ENCODE measurements around the gene SPEM2.
"Not testable (repeated sequence)": the region's sequence is repeated elsewhere in the genome, so short reads cannot be mapped to it uniquely, and the experiment has no call there.

Gene SPEM2

DNA sequence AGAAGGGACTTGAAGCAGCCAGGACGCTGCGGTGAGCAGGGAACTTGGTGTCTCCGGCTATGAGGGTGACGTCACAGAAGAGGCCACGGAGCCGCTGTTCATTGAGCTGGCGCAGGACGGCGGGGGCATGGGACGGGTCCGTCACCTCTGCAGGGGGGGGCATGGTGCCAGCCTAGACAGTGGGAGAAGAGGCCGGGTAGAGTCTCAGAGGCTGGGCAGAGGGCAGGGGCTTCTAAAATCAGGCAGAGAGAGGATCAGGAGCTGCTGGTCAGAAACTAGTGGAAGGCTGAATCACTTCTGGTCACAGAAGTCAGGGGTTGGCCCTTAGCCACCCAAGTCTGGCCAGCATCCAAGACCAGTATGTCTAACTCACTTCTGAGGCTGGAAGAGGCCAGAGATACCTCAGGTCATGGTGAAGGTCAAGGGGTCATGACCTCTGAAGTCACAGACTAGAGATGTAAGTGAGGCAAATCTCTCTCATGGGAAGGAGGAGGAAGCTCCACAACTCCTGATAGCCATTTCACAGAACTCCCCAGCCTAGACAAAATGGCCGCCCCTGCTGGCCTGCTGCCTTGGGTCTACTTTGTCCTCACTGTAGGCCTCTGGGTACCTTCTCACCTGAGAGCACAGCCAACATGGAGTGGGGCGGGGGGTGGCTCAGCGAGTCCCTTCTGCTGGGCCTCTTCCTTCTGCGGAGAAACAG, 41.4 kb downstream of the SPEM2 start:
- H3K27ac ChIP-seq, result no peak overlapping the region
- no peak for DNase-seq (ENCODE audit: low read depth, low spot score)

DNA sequence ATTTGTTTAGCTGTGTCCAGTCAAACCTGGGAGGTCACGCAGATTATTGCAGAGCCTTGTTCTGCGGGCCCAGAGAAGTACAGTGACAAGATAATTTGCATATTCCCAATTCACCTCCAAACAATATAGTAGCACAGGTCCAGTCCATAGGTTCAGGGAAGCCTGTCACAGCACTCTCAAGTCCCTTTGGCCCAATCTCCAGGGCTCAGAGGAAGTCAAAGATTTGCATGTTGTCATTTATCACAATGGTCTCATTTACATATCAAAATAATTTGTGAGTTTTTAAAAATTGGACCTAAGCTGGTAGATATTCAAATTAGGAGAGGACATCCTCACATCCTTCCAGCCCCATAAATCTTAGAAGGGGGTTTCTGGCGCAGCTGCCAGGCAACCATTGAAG, 42.1 kb downstream of the SPEM2 start:
- H3K27ac ChIP-seq, result no peak overlapping the region
- no peak for DNase-seq (ENCODE audit: low read depth, low spot score)

DNA sequence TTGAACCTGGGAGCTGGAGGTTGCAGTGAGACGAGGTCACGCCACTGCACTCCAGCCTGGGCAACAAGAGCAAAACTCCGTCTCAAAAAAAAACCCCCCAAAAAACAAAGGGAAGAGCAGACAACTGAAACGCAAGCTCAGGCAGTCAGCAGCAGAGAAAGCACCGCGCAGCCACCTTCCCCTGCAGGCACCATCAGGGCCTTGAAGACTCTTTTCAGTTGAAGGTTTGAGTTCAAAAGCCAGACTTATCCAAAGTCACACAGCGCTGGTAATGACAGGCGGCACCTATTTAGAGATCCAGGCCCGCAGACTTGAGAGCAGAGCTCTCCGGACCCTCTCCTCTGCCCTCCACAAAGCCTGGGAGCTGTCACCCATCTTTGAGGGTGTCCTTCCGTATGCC, 42.9 kb downstream of the SPEM2 start:
- no peak for DNase-seq (ENCODE audit: low read depth, low spot score)
- H3K27ac ChIP-seq, result no peak overlapping the region

DNA sequence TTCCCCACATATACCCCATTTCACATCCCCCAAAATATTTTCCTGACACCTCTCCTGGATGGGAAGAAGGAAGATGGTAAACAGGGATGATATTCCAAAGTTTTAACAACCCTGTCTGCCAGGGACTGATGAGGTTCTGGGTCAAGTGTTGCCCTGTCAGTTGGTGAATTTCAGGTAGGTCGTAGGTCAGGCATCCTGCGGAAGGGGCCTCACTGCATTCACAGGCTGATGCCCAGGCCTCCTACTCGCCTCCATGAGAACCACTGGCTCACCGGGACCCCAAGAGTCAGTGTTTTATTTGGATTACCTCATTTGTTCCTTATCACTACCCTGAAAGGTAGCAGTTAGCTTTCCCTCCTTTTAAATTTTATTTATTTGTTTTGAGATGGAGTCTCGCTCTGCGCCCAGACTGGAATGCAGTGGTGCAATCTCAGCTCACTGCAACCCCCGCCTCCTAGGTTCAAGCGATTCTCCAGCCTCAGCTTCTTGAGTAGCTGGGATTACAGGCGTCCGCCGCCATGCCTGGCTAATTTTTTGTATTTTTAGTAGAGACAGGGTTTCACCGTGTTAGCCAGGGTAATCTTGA, 43.5 kb downstream of the SPEM2 start:
- no peak for DNase-seq (ENCODE audit: low read depth, low spot score)

DNA sequence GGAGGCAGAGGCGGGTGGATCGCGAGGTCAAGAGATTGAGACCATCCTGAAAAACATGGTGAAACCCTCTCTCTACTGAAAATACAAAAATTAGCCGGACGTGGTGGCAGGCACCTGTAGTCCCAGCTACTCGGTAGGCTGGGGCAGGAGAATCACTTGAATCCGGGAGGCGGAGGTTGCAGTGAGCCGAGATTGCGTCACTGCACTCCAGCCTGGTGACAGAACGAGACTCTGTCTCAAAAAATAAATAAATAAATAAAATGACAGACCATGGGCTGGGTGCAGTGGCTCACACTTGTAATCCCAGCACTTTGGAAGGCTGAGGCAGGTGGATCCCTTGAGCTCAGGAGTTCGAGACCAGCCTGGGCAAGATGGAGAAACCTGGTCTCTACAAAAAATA, 44.4 kb downstream of the SPEM2 start:
- H3K27ac ChIP-seq; DNase-seq (ENCODE audit: low read depth, low spot score): not testable (repeated sequence)

More for the DNA sequence above, 43.5 kb downstream of the SPEM2 start:
- H3K27ac ChIP-seq, result no peak overlapping the region

DNA sequence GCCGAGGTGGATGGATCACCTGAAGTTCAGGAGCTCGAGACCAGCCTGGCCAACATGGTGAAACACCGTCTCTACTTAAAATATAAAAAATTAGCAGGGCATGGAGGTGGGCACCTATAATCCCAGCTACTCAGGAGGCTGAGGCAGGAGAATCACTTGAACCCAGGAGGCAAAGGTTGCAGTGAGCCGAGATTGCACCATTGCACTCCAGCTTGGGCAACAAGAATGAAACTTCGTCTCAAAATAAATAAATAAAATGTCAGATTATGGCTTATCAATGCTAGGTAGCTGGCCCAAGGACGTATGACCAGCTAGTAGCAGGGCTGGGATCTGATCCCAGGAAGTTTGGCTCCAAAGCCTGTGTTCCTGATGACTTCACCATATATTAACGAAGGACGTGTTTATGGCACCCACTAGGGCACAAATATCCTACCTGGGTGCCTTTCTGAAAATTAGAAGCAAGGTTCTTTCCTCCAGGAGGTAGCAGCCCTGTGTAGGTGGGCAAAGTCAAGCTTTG, 45.1 kb downstream of the SPEM2 start:
- not testable (repeated sequence) for H3K27ac ChIP-seq; DNase-seq (ENCODE audit: low read depth, low spot score)

DNA sequence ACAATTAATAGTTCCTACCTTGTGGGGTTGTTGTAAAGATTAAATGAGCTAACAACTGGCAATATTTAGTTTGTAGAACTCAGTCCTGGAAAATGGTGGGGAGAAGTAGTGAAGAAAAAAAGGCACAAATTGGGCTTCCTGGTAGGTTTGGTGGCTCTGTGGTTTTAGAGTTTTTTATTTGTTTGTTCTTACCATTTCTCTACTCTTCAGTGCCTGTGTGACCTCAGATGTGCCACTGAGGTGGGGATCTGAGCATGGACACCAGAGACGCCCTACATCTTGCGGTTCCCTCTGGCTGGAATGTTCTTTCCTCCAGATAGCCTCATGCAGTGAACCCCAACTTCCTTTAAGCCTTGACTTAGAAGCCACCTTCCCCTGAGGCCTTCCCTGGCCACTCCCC, 46.3 kb downstream of the SPEM2 start:
- H3K27ac ChIP-seq, result no peak overlapping the region
- no peak for DNase-seq (ENCODE audit: low read depth, low spot score)

DNA sequence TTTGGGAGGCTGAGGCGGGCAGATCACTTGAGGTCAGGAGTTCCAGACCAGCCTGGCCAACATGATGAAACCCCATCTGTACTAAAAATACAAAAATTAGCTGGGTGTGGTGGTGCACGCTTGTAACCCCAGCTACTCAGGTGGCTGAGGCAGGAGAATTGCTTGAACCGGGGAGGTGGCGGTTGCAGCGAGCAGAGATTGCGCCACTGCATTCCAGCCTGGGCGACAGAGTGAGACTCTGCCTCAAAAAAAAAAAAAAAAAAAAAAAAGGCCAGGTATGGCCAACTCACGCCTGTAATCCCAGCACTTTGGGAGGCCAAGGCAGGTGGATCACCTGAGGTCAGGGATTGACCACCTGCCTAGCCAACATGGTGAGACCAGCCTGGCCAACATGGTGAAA, 49.4 kb downstream of the SPEM2 start:
- DNase-seq (ENCODE audit: low read depth, low spot score), result not testable (repeated sequence)
- peak overlapping the region; percentile 95 for H3K27ac ChIP-seq

DNA sequence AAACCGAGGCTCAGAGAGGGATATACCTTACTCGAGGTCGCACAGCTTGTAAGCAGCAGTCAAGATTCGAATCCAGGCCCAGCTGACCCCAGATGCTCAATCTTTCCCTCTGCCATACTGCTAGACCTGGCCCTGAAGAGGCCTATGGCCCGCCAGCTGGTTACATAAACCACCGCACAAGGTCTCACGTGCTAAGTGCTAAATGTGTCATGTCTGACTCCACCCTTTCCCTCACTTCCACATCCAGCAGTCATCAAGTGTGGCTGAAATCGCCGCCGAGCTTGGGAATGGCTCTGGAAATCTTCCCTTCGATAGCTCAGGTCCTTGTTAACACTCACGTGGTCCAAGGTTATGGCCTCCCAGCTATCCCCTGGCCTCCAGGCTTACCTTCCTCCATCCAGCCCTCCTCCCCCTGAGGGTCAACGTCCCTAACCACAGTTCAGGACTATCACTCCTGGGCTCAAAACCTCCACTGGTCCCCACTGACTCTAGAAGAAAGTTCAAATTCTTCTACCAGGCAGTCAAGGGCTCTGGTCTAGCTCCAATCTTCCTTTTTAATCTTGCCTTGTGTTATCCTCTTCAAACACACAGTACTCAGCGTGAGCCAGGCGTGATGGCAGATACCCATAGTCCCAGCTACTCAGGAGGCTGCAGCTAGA, 50.5 kb downstream of the SPEM2 start:
- no peak for DNase-seq (ENCODE audit: low read depth, low spot score)
- peak overlapping the region; percentile 95 for H3K27ac ChIP-seq

DNA sequence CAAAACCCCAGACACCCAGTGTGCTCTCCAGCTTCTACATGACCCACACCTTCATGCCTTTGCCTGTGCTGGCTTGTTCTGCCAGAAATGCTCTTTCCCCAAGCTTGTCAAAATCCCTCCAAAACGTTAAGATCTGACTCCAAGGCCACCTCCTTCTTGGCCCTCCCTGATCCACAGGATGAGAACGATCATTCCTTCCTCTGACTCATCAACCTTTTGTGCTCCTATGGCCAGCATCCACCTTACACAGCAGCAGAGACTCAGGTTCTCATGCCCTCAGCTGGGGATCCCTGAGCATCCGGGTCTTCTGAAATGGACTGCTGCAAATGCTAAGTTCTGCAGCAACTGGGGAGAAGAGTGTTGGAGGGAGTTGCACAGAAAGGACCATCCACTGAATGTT, 51.1 kb downstream of the SPEM2 start:
- peak; percentile 73 for DNase-seq (ENCODE audit: low read depth, low spot score)
- H3K27ac ChIP-seq, result peak overlapping the region; percentile 95

DNA sequence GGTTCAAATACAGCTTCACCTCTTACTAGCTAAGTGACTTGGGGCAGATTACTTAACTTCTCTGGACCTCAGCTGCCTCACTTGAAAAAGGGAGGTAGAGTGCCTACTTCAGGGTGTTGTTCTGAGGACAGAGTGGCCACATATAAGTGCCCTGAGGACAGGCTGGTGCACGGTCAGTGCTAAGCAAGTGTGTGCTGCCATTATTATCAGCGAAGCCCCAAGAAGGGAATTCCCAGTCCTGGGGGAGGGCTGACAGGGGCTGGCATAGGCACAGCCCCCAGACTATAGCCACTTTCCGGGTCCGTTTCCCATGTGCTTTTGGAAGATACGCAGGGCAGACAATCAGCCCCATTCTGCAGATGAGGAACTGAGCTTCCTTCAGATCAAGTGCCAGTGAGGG, 51.5 kb downstream of the SPEM2 start:
- no peak for DNase-seq (ENCODE audit: low read depth, low spot score)
- peak overlapping the region; percentile 95 for H3K27ac ChIP-seq

Measured in epithelial cell of prostate (primary cell).